Limb (tissue), 2 donors: ENCODE data around the gene HAPSTR1.
"Not testable (repeated sequence)": the region's sequence is repeated elsewhere in the genome, so short reads cannot be mapped to it uniquely, and the experiment has no call there.

Experiments
- DNase-seq, 2 donors: peaks; one replicate each; pipeline ENCODE4 v3.0.0-alpha.2; 2016; ENCODE audit errors: extremely low spot score in 2 of 2

HAPSTR1 gene

DNA sequence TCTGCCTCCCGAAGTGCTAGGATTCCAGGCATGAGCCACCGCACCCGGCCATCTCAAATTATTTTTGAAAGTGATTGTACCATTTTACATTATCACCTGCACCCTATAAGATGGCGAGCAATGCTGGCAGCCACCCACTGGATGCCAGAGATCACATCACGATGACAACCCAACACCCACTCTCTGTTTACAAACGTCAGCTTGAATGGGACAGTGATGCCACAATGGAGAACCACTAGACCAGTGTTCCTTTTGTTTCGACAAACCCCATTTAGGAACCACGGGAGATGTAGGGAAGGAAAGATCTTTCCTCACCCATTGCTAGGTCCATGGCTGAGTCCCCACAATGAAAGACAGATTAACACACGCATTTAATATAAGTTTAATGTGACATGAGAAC, 20.1 kb upstream of the HAPSTR1 start:
- DNase-seq = no peak

DNA sequence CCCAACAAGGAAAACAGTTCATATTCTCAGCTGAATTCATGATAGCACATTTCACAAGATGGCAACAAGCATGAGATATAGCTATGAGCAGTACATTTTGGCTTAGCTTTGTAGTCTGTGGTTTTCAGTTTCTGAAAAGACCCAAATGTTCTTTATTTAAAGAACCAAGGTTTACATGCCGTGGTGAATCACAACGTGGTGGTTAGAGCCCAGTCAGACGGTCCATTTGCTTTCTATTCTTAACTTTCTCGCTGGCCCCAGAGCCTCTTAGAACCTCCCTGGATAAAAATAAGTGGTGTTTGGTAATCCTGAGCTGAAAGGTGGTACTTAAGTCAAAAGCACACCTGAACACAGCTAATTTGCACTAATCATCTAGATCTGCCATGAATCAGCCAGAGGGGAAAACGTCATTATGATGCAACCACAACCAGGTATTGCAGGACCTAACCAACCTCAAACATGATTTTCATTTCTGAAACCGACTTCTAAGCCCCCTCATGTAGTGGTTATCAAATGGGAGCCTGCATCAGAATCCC, 18.6 kb upstream of the HAPSTR1 start:
- no peak for DNase-seq

DNA sequence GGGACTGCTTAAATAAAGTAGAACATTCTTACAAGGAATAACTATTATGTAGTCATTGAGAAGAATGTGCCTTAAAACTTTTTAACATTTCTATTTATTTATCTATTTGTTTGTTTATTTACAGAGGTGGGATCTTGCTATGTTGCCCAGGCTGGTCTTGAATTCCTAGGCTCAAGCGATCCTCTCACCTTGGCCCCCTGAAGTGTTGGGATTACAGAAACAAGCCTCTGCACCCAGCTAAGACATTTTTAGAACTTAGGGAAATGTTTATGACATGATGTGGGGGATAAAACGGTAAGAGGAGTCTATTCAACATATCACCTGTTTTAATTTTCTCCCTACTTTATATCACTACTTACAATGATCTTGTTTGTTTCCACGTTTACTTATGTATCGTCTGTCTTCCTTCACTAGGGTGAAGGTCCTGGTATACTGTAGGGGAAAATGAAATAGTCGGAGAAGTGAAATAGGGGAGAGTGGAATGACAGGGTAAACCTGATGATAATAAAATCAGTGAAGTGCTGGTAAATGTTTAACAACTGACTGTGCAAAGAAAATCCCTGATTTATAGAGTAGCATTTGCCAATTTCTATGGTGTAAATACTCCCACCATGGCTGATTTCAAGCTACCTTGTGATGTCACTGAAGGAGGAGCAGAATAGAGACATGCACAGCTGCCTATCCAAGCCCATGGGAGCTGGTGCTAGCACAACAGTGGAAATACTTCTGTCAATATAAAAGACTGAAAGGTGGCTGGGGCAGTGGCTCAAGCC, 16.0 kb upstream of the HAPSTR1 start:
- DNase-seq = no peak

DNA sequence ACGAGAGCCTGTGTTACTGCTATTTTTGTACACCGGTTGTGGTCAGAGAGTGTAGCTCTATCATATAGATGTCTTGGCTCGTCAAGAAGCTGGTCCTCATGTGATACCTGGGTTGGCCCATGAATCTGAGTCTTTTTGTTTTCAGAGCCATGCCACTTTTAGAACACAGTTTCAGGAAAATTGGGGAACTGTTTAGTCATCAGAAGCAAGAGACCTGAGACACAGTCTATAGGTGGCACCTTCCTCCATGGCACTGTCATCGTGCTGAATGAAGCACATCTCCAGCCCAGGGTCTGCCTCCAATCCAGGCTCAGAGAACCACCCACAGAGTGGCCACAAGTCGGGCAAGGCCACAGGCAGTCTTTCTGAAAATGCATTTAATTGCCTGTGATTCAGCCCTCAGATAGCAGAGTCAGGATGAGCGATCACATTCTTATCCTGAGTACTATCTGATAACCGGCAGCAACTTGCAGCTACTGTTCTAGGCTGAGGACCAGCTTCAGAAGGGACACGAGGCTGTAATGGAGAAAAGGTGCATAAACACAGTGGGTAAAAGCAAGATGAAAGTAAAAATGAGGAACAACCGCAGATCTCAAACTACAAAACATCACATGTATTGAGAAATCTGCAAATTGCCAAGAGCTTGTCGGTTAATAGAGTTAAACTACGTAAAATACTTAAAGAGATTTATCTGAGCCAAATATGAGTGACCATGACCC, 14.2 kb upstream of the HAPSTR1 start:
- no peak for DNase-seq

DNA sequence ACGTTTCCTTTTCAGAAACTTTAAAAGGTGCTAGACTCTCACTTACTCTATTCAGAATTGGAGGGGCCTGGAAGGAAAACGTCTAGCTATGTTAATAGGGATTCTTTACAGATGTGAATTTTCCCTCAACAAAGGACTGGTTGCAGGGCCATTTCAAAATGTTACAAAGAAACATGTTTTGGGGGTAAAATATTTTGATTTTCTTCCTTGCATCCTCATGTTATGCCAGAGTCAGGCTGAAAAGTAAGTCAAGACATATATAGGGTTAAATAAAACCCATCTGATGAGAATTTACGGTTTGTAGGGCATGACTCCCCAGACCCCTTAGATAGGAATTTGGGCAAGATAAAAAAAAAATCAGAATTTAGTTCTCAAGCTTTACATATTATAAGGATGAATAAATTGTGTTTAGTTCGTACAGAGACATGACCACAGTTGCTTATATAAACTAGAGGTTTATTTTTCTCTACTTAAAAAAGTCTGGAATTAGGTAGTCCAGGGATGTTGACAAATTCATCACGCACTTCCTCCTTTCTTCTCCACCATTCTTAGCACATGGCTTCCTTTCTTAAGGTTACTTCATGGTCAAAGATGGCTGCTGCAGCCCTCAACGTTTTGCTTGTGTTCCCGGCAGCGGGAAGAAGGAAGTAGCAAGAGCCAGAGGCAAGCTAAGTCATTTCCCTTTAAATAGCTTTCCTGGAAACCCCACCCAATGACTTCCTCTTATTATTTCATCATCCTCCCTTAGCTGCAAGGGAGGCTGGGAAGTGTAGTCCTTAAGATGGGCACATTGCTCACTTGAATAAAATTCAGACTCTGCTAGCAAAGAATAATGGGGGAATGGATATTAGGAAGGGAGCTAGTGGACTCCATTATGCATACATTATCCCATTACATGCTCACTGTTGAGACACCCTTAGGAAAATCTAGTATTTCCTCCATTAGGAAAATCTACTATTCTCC, 12.7 kb upstream of the HAPSTR1 start:
- DNase-seq = not testable (repeated sequence)

DNA sequence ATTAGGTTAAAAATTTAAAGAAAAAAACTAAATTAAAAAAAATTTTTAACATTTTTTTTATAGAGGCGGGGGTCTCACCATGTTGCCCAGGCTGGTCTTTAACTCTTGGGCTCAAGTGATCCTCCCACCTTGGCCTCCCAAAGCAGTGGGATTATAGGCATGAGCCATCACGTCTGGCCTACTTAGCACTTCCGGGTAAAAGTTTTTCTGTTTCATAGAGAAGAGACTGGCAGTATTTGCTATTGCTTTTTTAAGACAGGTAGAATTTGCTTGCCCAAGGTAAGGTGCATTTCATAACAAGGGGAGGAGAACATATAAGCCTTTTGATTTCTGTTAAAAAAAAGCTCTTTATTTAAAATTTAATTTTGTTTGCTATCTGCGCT, 12.0 kb upstream of the HAPSTR1 start:
- no peak for DNase-seq

DNA sequence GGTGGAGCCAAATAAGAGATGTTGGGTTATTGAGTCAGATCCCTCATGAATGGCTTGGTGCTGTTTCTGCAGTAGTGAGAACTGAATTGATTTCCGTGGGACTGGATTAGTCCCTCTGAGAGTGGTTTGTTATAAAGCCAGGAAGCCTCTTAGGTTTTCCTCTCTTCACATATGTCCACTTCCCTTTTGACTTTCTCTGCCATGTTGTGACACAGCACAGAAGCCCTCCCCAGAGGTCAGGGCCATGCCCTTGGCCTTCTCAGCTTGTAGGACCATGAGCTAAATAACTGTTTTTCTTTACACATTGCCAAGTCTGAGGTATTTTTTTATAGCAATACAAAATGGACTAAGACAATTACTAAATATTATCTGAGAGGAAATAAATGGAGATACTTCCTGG, 10.3 kb upstream of the HAPSTR1 start:
- no peak for DNase-seq

DNA sequence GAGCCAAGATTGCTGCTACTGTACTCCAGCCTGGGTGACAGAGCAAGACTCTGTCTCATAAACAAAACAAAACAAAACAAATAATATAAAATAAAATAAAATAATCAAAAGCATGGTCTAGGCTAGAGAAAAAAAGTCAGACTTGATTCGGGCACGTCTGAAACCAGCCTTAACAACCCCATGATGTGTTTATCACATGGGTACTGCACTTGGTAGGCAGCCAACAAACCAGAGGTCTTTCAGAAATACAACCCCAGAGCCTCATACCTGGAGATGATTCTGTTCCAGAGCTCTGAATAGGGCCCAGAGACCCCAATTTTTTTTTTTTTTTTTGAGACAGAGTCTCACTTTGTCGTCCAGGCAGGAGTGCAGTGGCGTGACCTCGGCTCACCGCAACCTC, 9.6 kb upstream of the HAPSTR1 start:
- DNase-seq = no peak

DNA sequence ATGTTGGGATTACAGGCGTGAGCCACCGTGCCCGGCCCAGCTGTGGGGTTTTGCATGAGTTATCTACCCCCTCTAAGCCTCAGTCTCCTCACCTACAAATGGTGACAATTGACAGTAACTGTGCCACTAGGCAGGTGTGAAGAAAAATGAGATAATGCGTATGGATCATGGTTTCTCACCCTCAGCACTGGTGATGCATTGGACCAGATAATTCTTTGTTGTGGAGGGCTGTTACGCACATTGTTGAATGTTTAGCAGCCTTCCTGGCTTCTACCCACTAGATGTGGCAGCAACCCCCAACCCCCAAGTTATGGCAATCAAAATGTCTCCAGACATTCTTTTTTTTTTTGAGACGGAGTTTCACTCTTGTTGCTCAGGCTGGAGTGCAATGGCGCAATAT, 9.0 kb upstream of the HAPSTR1 start:
- no peak for DNase-seq

DNA sequence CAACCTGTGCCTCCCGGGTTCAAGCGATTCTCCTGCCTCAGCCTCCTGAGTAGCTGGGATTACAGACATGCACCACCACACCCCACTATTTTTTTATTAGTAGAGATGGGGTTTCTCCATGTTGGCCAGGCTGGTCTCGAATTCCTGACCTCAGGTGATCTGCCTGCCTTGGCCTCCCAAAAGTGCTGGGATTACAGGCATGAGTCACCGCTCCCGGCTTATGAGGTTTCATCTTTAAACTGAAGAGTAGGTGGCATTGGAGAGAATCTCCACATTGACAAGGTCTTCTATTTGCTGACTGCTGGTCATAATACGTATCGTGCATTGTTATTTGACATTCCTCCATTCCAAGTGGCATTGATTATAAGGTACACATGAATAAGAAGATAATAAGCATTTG, 3.7 kb upstream of the HAPSTR1 start:
- not testable (repeated sequence) for DNase-seq

DNA sequence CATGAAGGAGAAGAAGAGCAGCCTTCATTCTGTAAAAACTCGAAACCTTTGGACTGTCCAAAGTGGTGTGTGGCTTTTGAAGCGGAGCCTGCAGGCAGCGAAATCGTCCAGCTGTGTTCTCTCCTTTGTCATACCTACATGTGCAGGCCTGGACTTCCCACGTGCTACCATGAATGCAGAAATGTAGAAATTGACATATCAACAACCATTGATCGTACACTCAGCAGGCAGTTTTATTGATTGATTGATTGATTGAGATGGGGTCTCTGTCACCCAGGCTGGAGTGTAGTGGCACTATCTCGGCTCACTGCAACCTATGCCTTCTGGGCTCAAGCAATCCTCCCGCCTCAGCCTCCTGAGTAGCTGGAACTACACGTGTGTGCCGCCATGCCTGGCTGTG, 2.6 kb upstream of the HAPSTR1 start:
- no peak for DNase-seq

DNA sequence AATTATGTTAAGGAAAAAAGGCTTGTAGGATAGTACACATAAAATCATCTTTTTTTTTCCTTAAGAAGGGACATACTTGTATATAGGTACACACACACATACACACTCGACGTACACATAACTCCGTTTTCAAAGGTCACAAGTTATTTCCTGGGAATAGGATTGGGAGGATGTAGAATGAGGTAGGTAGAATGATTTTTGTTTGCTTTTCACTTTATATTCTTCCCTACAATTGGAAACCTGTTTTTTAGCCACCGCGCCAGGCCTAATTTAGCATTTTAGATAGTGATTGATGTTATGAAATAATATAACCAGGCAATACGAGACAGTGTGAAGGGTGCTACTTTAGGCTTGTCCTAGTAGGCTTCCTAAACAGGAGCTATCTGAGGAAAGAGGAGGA, 1.8 kb upstream of the HAPSTR1 start:
- no peak for DNase-seq

DNA sequence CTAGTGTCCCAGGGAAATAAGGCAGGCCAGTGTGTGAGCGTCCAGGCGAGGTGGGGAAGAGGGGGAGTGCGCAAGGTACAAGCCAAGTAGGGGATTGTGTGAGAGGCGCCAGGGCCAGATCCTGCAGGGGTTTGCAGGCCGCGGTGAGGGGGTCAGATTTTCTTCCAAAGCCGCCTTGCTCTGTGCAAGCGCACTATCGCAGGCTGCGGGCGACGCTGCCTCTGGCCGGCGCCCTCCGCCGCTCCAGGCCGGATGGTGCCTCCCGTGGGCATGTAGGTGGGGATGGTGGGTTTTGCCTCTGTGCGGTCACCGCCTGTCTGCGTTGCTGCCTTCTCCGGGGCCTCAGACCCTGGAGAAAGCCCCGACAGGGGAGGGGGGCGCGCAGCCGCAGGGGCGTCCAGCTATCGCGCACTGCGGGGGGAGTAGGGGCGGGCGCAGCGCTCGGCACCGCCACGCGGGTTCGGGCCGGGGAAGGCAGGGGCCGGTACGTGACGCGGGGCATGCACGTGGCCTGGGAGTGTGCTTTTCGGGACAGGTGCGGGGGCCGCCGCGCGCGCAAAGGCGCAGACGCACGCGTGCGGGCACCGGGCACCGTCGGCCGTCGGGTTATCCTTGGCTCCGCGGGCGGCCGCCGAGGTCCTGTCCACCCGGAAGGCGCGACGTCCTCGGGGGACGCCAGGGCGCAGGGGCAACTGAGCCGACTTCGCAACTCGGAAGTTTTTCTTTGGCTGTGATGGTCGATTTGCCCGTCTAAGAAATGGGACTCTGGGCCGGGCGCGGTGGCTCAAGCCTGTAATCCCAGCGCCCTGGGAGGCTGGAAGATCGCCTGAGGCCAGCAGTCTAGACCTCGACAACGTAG, 1.1 kb upstream of the HAPSTR1 start:
- peak in 1 of 2 donors; percentile 70 for DNase-seq

DNA sequence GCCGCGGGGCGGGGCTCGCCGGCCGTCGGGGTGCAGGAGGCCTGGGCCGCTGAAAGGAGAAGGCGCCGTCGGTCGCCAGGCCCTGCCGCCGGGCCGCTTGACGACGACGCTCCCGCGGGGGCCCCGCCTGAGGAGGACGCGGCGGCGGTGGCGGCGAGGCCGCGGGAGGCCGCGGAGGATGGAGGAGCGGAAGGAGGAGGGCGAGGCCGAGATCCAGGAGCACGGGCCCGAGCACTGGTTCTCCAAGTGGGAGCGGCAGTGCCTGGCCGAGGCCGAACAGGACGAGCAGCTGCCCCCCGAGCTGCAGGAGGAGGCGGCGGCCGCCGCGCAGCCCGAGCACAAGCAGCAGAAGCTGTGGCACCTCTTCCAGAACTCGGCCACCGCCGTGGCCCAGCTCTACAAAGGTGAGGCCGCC, 430 bp downstream of the HAPSTR1 start:
- DNase-seq = peak; percentile 20 to 74

DNA sequence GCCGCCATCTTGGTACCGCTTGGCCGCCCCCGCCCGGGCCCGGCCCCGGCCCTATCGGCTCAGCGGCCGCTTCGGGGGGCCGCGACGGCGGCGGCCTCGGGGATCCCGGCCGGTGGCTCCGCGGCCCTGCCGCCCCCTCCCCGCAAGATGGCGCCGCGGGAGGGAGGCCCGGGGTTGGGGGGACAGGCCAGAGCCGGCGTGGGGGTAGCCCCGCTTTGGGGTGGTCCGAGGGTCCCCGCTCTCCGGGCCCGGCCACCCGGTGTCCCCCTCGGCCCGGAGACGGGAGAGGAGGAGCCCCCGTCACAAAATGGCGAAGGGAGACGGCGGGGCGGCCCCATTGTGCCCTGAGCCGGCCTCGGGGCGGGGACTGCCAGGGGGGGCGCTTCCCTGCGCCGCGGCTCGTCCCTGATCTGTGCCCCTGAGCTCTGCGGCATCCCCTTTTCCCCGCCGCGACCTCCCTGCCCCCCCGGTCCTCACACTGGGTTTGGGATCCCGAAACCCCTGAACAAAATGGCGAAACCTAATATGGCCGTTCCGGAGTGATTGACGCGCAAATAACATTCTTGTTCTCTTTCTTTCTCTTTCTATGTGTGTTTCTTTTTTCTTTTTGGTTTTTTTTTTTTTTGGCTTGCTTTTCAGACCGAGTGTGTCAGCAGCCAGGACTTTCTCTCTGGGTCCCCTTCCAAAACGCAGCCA, 986 bp downstream of the HAPSTR1 start:
- peak; percentile 10 to 79 for DNase-seq

DNA sequence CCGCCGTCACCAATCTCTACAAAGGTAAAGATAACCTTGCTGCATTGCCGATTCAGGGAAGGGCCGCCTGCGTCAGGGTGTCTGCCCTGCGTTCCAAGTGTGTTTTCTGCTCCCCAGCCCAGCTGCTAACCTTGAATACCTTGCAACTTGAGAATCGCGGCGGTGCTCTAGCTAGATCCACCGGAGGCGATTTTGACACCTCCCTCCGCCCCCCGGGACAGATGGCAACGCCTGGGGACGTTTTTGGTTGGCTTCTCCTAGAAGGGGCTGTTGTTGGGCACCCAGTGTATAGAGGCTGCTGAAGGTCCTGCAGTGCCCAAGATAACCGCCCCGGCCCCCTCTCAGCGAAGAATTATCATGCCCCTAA, 1.5 kb downstream of the HAPSTR1 start:
- peak in 1 of 2 donors; percentile 56 for DNase-seq

DNA sequence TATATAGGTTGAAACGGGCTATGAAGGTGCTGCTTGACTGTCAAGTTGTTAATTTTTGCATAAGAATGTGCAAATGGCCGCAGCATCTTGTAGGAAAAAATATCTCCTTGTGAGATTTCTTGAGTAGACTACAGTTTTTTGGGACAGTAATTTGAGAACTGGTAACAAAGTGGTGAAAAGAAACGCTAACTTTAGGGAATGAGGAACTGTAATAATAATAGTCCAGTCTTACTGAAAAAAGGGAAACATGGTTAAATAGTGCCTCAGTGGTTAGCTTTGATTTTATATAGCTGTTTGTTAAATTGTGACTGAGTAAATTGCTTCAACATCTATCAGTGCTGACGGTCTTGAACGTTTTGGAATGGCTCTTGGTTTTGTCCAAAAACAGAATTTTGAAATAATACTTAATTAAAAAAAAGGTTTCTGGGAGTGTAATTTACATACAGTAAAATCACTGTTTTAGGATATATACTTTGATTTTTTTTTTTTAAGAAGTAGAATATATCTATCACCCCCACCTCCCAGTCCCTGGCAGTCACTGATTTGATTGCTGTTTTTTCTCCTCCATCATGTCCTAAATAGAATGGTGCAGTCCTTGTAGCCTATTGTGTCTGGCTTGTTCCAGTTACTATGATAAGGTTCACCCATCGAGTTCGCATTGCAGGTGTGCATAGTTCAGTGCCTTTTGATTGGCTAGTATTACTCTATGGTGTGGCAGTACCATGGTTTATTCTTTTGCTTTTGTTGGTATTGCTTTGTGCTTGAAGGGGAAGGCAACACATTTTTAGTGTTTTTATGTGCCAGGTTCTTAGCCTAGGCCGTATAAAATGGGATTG, 2.8 kb downstream of the HAPSTR1 start:
- no peak for DNase-seq

DNA sequence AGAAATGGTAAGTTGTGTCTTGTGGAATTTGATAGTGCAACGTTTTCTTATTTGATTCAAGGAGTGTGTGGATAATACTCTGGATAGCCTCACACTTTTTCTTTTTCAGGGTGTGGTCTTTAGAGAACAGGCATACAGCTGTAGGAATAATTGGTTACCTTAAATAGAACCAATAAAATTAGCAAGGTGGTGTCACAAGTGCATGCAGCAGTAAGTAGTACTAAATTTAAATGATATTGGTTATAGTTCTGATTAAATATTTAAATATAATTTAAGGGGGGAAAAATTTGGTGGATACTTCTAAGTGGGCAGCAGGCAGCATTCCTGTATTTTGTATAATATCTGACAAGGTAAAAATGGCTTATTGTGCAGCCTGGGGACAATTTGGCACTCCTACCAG, 3.7 kb downstream of the HAPSTR1 start:
- DNase-seq = no peak

DNA sequence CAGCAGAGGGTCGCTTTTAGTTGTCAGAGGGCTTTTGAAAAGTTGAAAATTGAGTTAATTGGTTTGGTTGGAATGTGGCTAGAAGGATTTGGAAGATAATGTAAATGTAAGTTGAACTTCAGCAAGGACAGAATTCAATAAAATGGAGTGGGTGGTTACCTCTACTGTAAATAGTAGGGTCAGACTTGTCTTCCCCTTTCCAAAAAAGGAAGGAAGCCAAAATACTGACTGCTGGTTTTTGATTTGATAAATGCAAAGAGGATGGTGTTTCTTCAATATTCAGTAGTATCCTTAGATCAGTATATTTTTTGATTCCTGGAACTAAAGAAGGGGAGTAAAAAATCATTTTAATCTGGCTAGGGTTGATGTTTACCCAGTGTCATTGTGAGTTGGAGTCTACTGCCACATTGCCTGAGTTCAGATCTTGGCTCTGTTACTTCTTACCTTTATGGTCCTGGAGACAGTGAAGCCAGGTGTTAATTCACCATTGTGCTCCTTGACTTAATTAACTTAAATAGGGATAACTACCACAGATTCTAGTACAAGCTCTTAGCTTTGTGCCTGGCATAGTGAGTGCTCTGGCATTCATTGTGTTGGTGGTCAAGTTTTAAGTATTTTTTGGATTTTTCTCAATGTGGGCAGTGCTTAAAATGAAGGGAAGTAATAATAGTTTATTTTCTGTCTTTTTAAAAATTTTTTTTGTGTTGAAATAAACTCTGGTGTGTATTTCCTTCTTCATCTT, 4.4 kb downstream of the HAPSTR1 start:
- DNase-seq = no peak
